ENCODE data around the gene SPNS1. TPM values are rescaled to one million over a fixed set of nuclear protein-coding genes. Genes with fewer than 3 reads are reported as not detected.

SPNS1 gene
- polyA plus RNA-seq, 2 of the 4 experiments (the other 2 are of a cell fraction): 27.0 to 35.1 TPM

DNA sequence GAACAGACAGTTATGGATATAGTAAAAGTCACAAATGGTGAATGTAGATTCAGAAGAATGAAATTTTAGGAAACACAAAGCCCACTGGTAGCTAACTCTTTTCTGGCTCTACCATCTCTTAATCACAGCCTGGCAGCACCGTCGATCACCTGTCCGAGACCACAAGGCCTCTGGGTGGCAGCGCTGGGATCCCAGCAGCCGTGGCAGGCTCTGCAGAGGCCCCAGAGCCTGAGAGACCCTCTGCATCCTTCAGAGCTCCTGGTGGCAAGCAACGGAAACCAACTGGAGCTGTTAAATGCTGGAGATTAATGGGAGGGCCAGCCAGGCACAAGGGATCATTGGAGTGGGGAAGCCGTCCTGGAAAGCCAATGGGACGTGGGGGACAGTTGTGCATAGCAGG, 36.5 kb downstream of the SPNS1 start:
- FAIRE-seq: no peak
- TF ChIP-seq HDAC2 (IDR thresholded peaks at IDR 0.05) (no peak), RAD21 (conservative IDR thresholded peaks at IDR 0.05 in 1 of 2, IDR thresholded peaks at IDR 0.05 in 1 of 2) (0 out of 5 replicates have a peak, but pooled peaks of 1 of the 2 experiments have one; percentile 2)
- TF ChIP-seq, protein P1, sequence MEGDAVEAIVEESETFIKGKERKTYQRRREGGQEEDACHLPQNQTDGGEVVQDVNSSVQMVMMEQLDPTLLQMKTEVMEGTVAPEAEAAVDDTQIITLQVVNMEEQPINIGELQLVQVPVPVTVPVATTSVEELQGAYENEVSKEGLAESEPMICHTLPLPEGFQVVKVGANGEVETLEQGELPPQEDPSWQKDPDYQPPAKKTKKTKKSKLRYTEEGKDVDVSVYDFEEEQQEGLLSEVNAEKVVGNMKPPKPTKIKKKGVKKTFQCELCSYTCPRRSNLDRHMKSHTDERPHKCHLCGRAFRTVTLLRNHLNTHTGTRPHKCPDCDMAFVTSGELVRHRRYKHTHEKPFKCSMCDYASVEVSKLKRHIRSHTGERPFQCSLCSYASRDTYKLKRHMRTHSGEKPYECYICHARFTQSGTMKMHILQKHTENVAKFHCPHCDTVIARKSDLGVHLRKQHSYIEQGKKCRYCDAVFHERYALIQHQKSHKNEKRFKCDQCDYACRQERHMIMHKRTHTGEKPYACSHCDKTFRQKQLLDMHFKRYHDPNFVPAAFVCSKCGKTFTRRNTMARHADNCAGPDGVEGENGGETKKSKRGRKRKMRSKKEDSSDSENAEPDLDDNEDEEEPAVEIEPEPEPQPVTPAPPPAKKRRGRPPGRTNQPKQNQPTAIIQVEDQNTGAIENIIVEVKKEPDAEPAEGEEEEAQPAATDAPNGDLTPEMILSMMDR (IDR thresholded peaks at IDR 0.05): 0 out of 3 replicates have a peak, but pooled peaks have one; percentile 10
- 75% methylated on average over 8 of the region's 8 CpGs for WGBS (ENCODE audit: missing lambda C conversion rate)
- Histone ChIP-seq H3K9me3 (no peaks in the 10 kb centered on the region), H3K4me1 (no peaks in the 10 kb centered on the region), H3K27ac (no peak overlapping the region), H3K4me2 (no peak overlapping the region), H3K4me3 (no peak overlapping the region)
- ATAC-seq: peak; percentile 52 to 75; a peak in 3 of 6 replicates
- no peak for DNase-seq (ENCODE audit: low read depth in 1 of 2, low spot score in 1 of 2)
- CTCF ChIA-PET: interaction anchor here (0.6 to 1.9 kb wide), 5 partner anchors 12 to 1092 kb away, joined by 4 to 6 read pairs (median 4); partner anchors contain the start of gene SPNS1
- POLR2A ChIA-PET: no interaction called here

DNA sequence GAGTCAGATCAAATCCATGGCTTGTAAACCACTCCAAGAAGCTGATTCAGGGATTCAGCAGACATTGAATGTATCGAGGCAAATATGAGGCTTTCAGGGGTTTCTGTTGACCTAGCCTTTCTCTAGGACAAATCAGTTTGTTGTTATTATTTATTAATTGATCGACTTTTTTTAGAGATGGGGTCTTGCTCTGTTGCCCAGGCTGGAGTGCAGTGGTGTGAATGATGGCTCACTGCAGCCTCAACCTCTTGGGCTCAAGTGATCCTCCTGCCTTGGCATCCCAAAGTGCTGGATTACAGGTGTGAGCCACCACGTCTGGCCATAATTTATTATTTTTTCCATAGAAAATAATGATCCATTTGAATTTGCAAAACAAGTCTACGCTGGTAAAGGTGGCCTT, 37.3 kb downstream of the SPNS1 start:
- FAIRE-seq (no peak), ATAC-seq (no peak), DNase-seq (ENCODE audit: low read depth in 1 of 2, low spot score in 1 of 2) (no peak)
- no peak for TF ChIP-seq TFCP2L1 (CRISPR knock-in tag; IDR thresholded peaks at IDR 0.05)
- TF ChIP-seq, protein P2, sequence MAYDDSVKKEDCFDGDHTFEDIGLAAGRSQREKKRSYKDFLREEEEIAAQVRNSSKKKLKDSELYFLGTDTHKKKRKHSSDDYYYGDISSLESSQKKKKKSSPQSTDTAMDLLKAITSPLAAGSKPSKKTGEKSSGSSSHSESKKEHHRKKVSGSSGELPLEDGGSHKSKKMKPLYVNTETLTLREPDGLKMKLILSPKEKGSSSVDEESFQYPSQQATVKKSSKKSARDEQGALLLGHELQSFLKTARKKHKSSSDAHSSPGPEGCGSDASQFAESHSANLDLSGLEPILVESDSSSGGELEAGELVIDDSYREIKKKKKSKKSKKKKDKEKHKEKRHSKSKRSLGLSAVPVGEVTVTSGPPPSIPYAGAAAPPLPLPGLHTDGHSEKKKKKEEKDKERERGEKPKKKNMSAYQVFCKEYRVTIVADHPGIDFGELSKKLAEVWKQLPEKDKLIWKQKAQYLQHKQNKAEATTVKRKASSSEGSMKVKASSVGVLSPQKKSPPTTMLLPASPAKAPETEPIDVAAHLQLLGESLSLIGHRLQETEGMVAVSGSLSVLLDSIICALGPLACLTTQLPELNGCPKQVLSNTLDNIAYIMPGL (CRISPR knock-in tag; IDR thresholded peaks at IDR 0.05; ENCODE audit: borderline replicate concordance): no peak
- TF ChIP-seq RNF2 (IDR thresholded peaks at IDR 0.05; ENCODE audit: borderline replicate concordance, low read depth): no peak
- TF ChIP-seq RARB (CRISPR knock-in tag; IDR thresholded peaks at IDR 0.05): no peak
- TF ChIP-seq ESRRA (IDR thresholded peaks at IDR 0.05; ENCODE audit: borderline replicate concordance, low read length): no peak
- TF ChIP-seq, protein P3, sequence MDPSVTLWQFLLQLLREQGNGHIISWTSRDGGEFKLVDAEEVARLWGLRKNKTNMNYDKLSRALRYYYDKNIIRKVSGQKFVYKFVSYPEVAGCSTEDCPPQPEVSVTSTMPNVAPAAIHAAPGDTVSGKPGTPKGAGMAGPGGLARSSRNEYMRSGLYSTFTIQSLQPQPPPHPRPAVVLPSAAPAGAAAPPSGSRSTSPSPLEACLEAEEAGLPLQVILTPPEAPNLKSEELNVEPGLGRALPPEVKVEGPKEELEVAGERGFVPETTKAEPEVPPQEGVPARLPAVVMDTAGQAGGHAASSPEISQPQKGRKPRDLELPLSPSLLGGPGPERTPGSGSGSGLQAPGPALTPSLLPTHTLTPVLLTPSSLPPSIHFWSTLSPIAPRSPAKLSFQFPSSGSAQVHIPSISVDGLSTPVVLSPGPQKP (IDR thresholded peaks at IDR 0.05; ENCODE audit: low read depth, low read length): no peak
- TF ChIP-seq ZNF302 (CRISPR knock-in tag; IDR thresholded peaks at IDR 0.05): no peak
- TF ChIP-seq SREBF2 (IDR thresholded peaks at IDR 0.05): no peak
- TF ChIP-seq FOXS1 (CRISPR knock-in tag; IDR thresholded peaks at IDR 0.05): no peak
- TF ChIP-seq POLR2A (IDR thresholded peaks at IDR 0.05; ENCODE audit: low read length): no peak
- ChIA-PET CTCF (interaction anchor here (0.6 to 1.9 kb wide), 3 partner anchors 12 to 38 kb away, joined by 4 to 6 read pairs (median 6); partner anchors contain the start of gene SPNS1), POLR2A (no interaction called here)
- Histone ChIP-seq H3K4me2 (no peak overlapping the region), H3K27ac (no peak overlapping the region), H3K4me1 (no peaks in the 10 kb centered on the region), H3K9me3 (no peaks in the 10 kb centered on the region), H3K4me3 (no peak overlapping the region)
- WGBS (ENCODE audit: missing lambda C conversion rate): 51% methylated on average over 4 of the region's 4 CpGs

DNA sequence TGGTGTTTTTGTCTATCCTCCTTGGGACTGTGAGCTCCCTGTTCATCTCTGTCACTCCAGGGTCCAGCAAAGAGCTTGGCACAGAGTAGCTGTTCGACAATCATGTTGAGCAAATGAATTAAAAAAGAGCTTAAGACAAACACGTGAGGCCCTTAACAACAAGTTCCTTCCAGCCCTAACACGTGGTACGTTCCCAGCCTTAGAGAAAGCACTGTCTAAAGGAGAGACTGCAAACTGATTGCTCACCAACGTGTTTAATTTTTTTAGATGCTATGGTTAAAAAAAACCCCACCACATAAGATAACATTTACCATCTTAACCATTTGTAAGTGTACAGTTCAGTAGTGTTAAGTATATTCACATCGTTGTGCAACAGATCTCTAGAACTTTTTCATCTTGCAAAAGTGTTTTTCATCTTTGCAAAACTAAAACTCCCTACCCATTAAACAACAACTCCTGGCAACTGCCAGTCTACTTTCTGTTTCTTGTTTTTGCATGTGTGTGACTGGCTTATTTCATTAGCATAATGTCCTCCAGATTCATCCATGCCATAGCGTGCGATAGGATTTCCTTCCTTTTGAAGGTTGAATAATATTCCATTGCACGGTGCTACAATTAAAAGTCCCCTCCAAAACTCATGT, 38.5 kb downstream of the SPNS1 start:
- H3K4me1 ChIP-seq: no peaks in the 10 kb centered on the region
- FAIRE-seq: no peak
- no peak for ATAC-seq
- POLR2A ChIA-PET: no interaction called here
- WGBS (ENCODE audit: missing lambda C conversion rate): 55% methylated on average over 9 of the region's 9 CpGs
- H3K27ac ChIP-seq: no peak overlapping the region
- no peak for DNase-seq (ENCODE audit: low read depth in 1 of 2, low spot score in 1 of 2)
- H3K4me3 ChIP-seq: no peak overlapping the region
- no peak overlapping the region for H3K4me2 ChIP-seq
- H3K9me3 ChIP-seq: no peaks in the 10 kb centered on the region
- CTCF ChIA-PET: no interaction called here
- no peak for TF ChIP-seq ZFP36 (IDR thresholded peaks at IDR 0.05; ENCODE audit: borderline replicate concordance, partially characterized antibody)
- no peak for TF ChIP-seq RARB (CRISPR knock-in tag; IDR thresholded peaks at IDR 0.05)
- no peak for TF ChIP-seq RFX5 (IDR thresholded peaks at IDR 0.05)
- no peak for TF ChIP-seq NFE2L2 (conservative IDR thresholded peaks at IDR 0.05; ENCODE audit: low read length)
- no peak for TF ChIP-seq JUNB (IDR thresholded peaks at IDR 0.05)
- no peak for TF ChIP-seq MAFK (IDR thresholded peaks at IDR 0.05; ENCODE audit: partially characterized antibody)
- no peak for TF ChIP-seq FOXS1 (CRISPR knock-in tag; IDR thresholded peaks at IDR 0.05)
- no peak for TF ChIP-seq CHD2 (IDR thresholded peaks at IDR 0.05; ENCODE audit: low read length, partially characterized antibody)
- TF ChIP-seq ESRRA (IDR thresholded peaks at IDR 0.05; ENCODE audit: borderline replicate concordance, low read length): no peak
- TF ChIP-seq KDM1A (IDR thresholded peaks at IDR 0.05; ENCODE audit: low read depth): no peak
- no peak for TF ChIP-seq POLR2AphosphoS2 (conservative IDR thresholded peaks at IDR 0.05; ENCODE audit: low read length)
- TF ChIP-seq HDAC2 (IDR thresholded peaks at IDR 0.05): no peak
- no peak for TF ChIP-seq FOSB (CRISPR knock-in tag; IDR thresholded peaks at IDR 0.05)
- TF ChIP-seq, protein P4, sequence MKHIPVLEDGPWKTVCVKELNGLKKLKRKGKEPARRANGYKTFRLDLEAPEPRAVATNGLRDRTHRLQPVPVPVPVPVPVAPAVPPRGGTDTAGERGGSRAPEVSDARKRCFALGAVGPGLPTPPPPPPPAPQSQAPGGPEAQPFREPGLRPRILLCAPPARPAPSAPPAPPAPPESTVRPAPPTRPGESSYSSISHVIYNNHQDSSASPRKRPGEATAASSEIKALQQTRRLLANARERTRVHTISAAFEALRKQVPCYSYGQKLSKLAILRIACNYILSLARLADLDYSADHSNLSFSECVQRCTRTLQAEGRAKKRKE (CRISPR knock-in tag; IDR thresholded peaks at IDR 0.05; ENCODE audit: low read depth): no peak
- no peak for TF ChIP-seq SMC3 (IDR thresholded peaks at IDR 0.05)
- no peak for TF ChIP-seq GATA3 (IDR thresholded peaks at IDR 0.05; ENCODE audit: borderline replicate concordance)
- no peak for TF ChIP-seq BHLHE40 (IDR thresholded peaks at IDR 0.05; ENCODE audit: low read depth, low read length)

Data from A549 (cell line).